Activated naive CD4-positive, alpha-beta T cell treated with anti-CD3 and anti-CD28 coated beads, Interleukin-2, amount 50 U/mL, for 72 hours (primary cell): Measurements from ENCODE around the gene STAG1. TPM values are rescaled to one million over a fixed set of nuclear protein-coding genes. Genes with fewer than 3 reads are reported as not detected.
A peak's percentile ranks its signal among the peaks of the same experiment; 100 is the strongest.
"Not testable (repeated sequence)": the region's sequence is repeated elsewhere in the genome, so short reads cannot be mapped to it uniquely, and the experiment has no call there.

Source experiments
- ATAC-seq, 2 donors: fragments of 150-1000 bp; cut with Tn5 transposase; 2 replicates each; pipeline ENCODE4 v1.10.0; 2021; ENCODE audit warnings: mild to moderate bottlenecking in 2 of 2, moderate library complexity in 2 of 2
- DNase-seq, 2 donors: peaks; one replicate each; pipeline ENCODE4 v3.0.0; 2021 to 2022; ENCODE audit warnings: low spot score in 2 of 2
- H3K27ac Mint-ChIP-seq, 2 donors: one replicate each; pipeline ENCODE4 v1.8.0; 2022; ENCODE audit warnings: mild to moderate bottlenecking in 2 of 2, mixed read lengths in 2 of 2
- H3K36me3 Mint-ChIP-seq, 2 donors: one replicate each; pipeline ENCODE4 v1.8.0; 2022; ENCODE audit warnings: mixed read lengths in 2 of 2
- H3K9me3 Mint-ChIP-seq, 2 donors: one replicate each; pipeline ENCODE4 v1.8.0; 2022; ENCODE audit warnings: mixed read lengths in 2 of 2
- total RNA-seq, 2 donors: library from RNA; stranded (reverse); gene quantifications; one replicate each; pipeline ENCODE4 v1.2.3, GENCODE V29; 2022

Gene STAG1
- total RNA-seq, 2 donors from 2014 or later: 35.8 to 40.5 TPM

- ATAC-seq (no peak), DNase-seq (no peak)
- no peak overlapping the region for H3K27ac Mint-ChIP-seq
Observed at GRCh38 chr3:136546720-136547119, 205.5 kb downstream of the STAG1 start.

GRCh38 chr3:136545664-136546268 lies 206.4 kb downstream of the STAG1 start:
- Mint-ChIP-seq H3K36me3 (peaks cover 4 to 20% of the 10 kb centered on the region in 2 donors), H3K9me3 (peaks cover 0 to 5% of the 10 kb centered on the region in 2 donors), H3K27ac (no peak overlapping the region)
- no peak for DNase-seq
- no peak for ATAC-seq

More at GRCh38 chr3:136546720-136547119, 205.5 kb downstream of the STAG1 start:
- peaks cover 4 to 22% of the 10 kb centered on the region in 2 donors for H3K36me3 Mint-ChIP-seq
- peaks cover 0 to 5% of the 10 kb centered on the region in 2 donors for H3K9me3 Mint-ChIP-seq

- DNase-seq: no peak
- no peak for ATAC-seq
- Mint-ChIP-seq H3K27ac (no peak overlapping the region), H3K9me3 (peaks cover 0 to 5% of the 10 kb centered on the region in 2 donors), H3K36me3 (peaks cover 0 to 8% of the 10 kb centered on the region in 2 donors)
Observed at GRCh38 chr3:136544532-136544931, 207.6 kb downstream of the STAG1 start.

GRCh38 chr3:136543385-136543784 lies 208.8 kb downstream of the STAG1 start:
- DNase-seq: no peak
- H3K9me3 Mint-ChIP-seq: no peaks in the 10 kb centered on the region
- H3K27ac Mint-ChIP-seq: no peak overlapping the region
- H3K36me3 Mint-ChIP-seq: peaks cover 0 to under 1% of the 10 kb centered on the region in 2 donors
- no peak for ATAC-seq

- Mint-ChIP-seq H3K9me3 (peaks cover 11 to 25% of the 10 kb centered on the region in 2 donors), H3K36me3 (peaks cover 28 to 41% of the 10 kb centered on the region in 2 donors), H3K27ac (no peak overlapping the region)
- no peak for ATAC-seq
- no peak for DNase-seq
Observed at GRCh38 chr3:136535906-136536305, 216.3 kb downstream of the STAG1 start.

GRCh38 chr3:136532766-136533165 lies 219.4 kb downstream of the STAG1 start:
- H3K27ac Mint-ChIP-seq: no peak overlapping the region
- DNase-seq: no peak
- peaks cover 40 to 54% of the 10 kb centered on the region in 2 donors for H3K36me3 Mint-ChIP-seq
- no peak for ATAC-seq
- H3K9me3 Mint-ChIP-seq: peaks cover 20 to 30% of the 10 kb centered on the region in 2 donors

GRCh38 chr3:136518102-136518501 lies 234.1 kb downstream of the STAG1 start:
- no peak for DNase-seq
- no peak overlapping the region for H3K27ac Mint-ChIP-seq
- peaks cover under 1 to 7% of the 10 kb centered on the region in 2 donors for H3K36me3 Mint-ChIP-seq
- no peak for ATAC-seq
- H3K9me3 Mint-ChIP-seq: no peaks in the 10 kb centered on the region

- no peaks in the 10 kb centered on the region for H3K9me3 Mint-ChIP-seq
- ATAC-seq (no peak), DNase-seq (no peak)
- peaks cover 7 to 8% of the 10 kb centered on the region in 2 donors for H3K36me3 Mint-ChIP-seq
- H3K27ac Mint-ChIP-seq: no peak overlapping the region
Observed at GRCh38 chr3:136516656-136517055, 235.5 kb downstream of the STAG1 start.

- Mint-ChIP-seq H3K36me3 (peaks cover 7 to 12% of the 10 kb centered on the region in 2 donors), H3K27ac (no peak overlapping the region), H3K9me3 (no peaks in the 10 kb centered on the region)
- DNase-seq (no peak), ATAC-seq (no peak)
Observed at GRCh38 chr3:136516095-136516494, 236.1 kb downstream of the STAG1 start.

- H3K36me3 Mint-ChIP-seq: peaks cover 7 to 14% of the 10 kb centered on the region in 2 donors
- not testable (repeated sequence) for DNase-seq, H3K27ac Mint-ChIP-seq, ATAC-seq, H3K9me3 Mint-ChIP-seq
Observed at GRCh38 chr3:136514533-136514932, 237.6 kb downstream of the STAG1 start.

GRCh38 chr3:136513367-136513766 lies 238.8 kb downstream of the STAG1 start:
- no peaks in the 10 kb centered on the region for H3K9me3 Mint-ChIP-seq
- no peak for DNase-seq
- H3K36me3 Mint-ChIP-seq: peaks cover 7 to 14% of the 10 kb centered on the region in 2 donors
- no peak overlapping the region for H3K27ac Mint-ChIP-seq
- no peak for ATAC-seq

GRCh38 chr3:136512381-136512780 lies 239.8 kb downstream of the STAG1 start:
- Mint-ChIP-seq H3K9me3 (no peaks in the 10 kb centered on the region), H3K27ac (no peak overlapping the region), H3K36me3 (peaks cover 7 to 14% of the 10 kb centered on the region in 2 donors)
- ATAC-seq (no peak), DNase-seq (no peak)

- no peaks in the 10 kb centered on the region for H3K36me3 Mint-ChIP-seq
- ATAC-seq: no peak
- DNase-seq: no peak
- H3K9me3 Mint-ChIP-seq: no peaks in the 10 kb centered on the region
- peak overlapping the region in 1 of 2 donors; percentile 44 for H3K27ac Mint-ChIP-seq
Observed at GRCh38 chr3:136505676-136506075, 246.5 kb downstream of the STAG1 start.

- no peak for ATAC-seq
- no peak for DNase-seq
- peak overlapping the region; percentile 2 to 3 for H3K27ac Mint-ChIP-seq
- H3K9me3 Mint-ChIP-seq: no peaks in the 10 kb centered on the region
- H3K36me3 Mint-ChIP-seq: no peaks in the 10 kb centered on the region
Observed at GRCh38 chr3:136503056-136503455, 249.1 kb downstream of the STAG1 start.

GRCh38 chr3:136498919-136499447 lies 253.2 kb downstream of the STAG1 start:
- Mint-ChIP-seq H3K27ac (no peak overlapping the region), H3K9me3 (no peaks in the 10 kb centered on the region), H3K36me3 (peaks cover 0 to 8% of the 10 kb centered on the region in 2 donors)
- no peak for ATAC-seq
- no peak for DNase-seq

- no peak for DNase-seq
- peaks cover 12 to 27% of the 10 kb centered on the region in 2 donors for H3K36me3 Mint-ChIP-seq
- H3K9me3 Mint-ChIP-seq: no peaks in the 10 kb centered on the region
- H3K27ac Mint-ChIP-seq: no peak overlapping the region
- ATAC-seq: no peak
Observed at GRCh38 chr3:136495213-136495612, 257.0 kb downstream of the STAG1 start.

GRCh38 chr3:136490646-136491405 lies 261.4 kb downstream of the STAG1 start:
- no peak for ATAC-seq

More at GRCh38 chr3:136490646-136491405, 261.4 kb downstream of the STAG1 start:
- Mint-ChIP-seq H3K36me3 (peaks cover 29 to 48% of the 10 kb centered on the region in 2 donors), H3K9me3 (no peaks in the 10 kb centered on the region), H3K27ac (no peak overlapping the region)
- no peak for DNase-seq
